Loucy (cell line): Measurements from ENCODE around the gene CRYL1.

Experiments
- CTCF ChIP-seq: fragments of 200-600 bp; sonication (generic); conservative IDR thresholded peaks from 2 replicates; pipeline ENCODE4 v1.5.1; 2014; ENCODE audit warnings: mild to moderate bottlenecking, antibody characterized with exemption, low read length
- EZH2phosphoT487 ChIP-seq: fragments of 200-600 bp; IDR thresholded peaks from 2 replicates; pipeline ENCODE4 v1.6.1; 2018; ENCODE audit warnings: antibody characterized with exemption, mild to moderate bottlenecking, moderate library complexity, borderline replicate concordance

- TF ChIP-seq CTCF: no peak
- TF ChIP-seq EZH2phosphoT487: no peak
Measured at GRCh38 chr13:20358022-20358421, 167.6 kb downstream of the CRYL1 start.
